Stimulated activated CD8-positive, alpha-beta memory T cell treated with anti-CD3 and anti-CD28 coated beads, Interleukin-15, amount 100 ng/mL, for 48 hours (primary cell): ENCODE data around the gene KIRREL1.

Experiments used
- DNase-seq, 2 donors: peaks; one replicate each; pipeline ENCODE4 v3.0.0-alpha.2; 2020; ENCODE audit warnings: low read depth in 2 of 2

KIRREL1 gene

DNA sequence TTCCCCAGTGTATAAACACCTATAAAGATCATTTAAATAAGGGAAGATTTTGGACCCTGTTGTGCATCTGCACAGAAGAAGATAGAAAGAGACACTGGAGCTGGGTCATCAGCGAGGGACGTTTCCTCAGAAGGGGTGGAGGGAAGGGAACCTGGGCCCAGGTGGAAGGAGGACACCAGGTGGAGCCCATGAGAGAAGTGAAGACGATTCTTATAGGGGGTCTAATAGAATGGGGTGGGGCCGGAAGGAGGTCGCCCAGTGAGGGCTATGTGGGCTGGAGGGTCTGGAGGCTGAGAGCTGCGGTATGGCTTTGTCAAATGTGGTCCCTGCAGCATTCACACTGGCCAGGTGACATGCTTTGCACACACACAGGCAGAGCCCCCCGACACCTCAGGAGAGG, 13.7 kb downstream of the KIRREL1 start:
- DNase-seq, result no peak

DNA sequence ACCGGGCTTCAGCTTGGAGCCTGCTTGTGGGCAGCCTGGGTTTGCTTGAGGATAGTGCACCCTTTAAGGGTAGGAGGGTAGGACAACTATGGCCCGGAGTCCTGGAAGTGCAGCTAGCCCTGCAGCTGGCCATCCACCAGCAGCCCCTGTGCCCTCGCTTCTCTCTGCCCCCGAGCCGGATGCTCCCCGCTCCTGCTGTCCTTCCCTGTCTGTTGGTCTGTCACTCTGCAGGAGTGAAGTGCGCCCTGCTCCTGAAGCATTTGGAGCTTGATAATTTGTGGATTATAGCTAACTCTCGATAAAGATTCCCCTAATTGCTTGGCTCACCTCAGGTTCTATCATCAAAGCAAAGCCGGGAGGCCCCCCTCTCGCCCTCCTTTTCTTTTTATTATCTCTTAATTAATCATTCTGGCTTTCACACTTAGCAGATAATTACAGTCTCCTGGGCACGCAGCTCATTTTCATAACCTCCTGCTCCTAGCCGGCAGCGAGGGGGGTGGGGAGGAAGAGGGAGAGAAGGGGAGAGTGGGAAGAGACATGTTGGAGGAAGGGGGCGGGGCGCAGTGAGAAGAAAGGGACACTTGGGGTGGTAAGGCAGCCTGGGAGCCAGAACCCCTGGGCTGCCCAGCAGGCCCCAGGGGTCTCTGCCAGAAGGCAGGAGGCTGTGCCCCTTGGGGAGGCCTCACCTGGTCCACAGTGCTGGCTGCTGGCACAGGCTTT, 14.4 kb downstream of the KIRREL1 start:
- no peak for DNase-seq

DNA sequence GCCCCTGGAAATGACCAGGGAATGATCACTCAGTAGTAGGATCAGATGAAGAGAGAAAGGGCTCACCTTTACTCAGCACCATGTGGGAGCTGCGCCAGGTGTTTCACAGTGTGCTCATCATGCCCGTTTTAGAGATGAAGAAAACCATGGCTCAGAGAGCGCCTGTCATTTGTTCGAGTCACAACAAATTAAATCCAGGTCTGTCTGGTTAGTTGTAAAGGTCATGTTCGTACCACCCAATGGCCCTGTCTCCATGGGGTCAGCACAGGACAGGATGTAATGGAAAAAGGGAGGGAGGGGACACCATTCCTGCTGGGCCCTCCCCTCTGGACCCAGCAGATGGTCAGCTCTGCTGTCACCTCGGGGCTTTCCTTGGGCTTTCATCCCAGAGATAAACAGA, 15.2 kb downstream of the KIRREL1 start:
- DNase-seq, result no peak

DNA sequence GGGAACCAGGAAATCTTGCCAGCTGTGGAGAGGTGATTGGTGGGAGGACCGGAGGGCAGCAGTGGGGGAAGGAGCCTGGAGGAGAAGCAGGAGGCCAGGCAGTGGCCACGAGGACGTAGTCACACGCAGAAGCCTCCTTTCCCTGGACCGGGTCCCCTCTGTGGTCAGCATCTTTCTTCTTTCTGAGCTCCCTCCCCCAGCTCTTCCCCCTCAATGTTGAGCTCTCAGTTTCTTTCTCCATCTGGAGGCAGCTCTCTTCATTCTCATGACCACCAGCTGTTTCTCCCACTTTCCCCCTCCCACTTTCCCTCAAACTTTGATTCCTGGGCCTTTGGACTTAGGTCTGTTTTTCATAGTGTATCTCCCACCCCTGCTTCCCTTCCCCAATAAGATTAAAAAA, 18.3 kb downstream of the KIRREL1 start:
- no peak for DNase-seq

DNA sequence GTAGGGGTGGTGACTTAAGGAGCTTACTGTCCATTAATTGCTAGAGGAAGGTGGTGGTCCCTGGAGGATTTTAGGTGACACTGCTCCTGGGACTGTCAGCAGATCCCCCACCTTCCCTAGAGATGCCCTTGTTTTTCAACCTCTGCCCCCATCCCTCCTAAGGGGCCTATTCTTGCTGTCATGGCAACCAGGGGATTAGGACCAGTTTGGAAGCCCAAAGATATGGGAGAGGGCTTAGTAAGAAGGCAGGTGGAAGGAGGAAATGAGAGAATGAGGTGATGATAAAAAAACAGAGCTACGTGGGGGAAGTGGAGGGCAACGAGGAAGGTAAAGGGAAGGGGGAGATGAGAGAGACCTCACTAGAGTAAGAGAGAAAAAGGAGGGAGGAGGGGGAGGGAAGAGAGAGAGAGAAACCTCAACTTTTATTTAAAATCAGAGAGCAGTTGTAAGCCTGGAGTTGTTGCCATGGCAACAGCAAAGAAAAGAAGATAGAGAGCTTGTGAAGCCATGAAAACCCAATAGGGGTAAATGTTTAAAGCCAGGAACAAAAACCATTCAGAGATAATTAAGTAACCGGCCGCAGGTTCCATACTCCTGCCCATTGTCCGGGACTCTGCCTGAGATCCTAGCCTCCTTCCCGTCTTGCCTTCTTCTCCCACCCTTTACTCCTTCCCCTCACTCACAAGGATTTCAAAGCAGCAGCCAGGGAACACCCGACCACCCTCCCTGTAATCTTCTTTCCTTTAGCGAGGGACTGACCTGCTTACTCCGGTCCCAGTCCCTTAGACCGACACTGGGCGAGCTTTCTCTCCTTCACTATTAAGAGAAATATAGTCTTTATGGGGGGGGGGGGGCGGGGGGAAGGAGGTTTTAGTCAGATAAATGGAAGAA, 20.6 kb downstream of the KIRREL1 start:
- DNase-seq, result no peak

DNA sequence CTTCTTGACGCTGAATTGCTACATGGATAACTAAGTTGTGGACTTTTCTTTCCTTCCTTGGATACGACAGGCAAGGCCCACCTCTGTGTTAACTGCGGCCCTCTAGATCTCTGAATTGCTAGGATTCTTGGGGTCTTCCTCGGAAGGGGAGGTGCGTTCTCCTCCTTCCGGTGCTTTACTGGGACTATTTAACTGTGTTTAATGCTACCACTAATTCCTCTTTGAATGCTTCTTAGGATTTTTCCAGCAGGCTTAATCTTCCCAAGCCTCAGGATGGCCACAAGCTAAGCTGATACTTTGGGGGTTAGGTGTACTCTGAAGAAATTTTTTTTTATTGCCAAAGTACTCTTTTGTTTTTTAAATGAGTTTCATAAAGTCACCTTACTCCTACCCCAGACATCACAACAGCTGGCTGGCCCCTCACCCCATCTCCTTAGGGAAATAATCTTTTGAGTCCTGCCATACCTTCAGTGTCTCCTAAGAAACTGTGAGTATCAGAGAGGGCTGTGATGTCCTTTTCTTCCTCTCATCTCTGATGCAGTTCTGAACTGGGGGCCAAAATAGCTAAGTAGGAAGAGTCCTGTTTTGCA, 21.4 kb downstream of the KIRREL1 start:
- no peak for DNase-seq

DNA sequence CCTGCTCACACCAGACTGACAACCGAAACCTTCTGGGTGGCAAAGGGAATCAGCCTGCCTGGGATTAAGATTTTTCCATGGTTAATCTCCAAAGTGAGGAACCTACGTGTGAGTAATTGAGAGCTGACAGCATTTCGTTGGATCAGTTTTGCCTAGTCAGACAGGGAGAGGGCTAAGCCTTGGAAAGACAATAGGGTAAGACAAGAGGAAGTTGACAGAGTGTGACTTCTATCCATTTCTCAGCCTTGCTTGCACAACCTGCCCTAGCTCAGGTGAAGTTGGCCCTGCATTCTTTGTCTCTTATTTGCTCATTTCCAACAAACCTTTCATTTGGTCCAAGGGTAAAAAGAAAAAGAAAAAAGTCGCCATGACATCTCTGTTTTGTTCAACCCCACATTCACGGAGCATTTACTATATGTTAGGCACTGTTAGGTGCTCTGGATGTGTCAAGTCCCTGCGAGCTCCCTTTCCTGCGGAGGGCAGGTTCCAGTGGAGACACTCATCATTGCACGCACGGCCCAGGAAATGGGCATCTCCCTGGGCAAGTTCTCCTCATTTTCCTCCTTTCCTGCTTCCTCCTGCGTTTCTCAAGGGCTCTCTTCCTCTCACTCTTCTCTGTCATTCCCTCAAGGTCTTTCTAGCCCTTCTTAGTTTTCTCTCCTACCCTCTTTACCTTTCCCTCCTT, 23.3 kb downstream of the KIRREL1 start:
- no peak for DNase-seq

DNA sequence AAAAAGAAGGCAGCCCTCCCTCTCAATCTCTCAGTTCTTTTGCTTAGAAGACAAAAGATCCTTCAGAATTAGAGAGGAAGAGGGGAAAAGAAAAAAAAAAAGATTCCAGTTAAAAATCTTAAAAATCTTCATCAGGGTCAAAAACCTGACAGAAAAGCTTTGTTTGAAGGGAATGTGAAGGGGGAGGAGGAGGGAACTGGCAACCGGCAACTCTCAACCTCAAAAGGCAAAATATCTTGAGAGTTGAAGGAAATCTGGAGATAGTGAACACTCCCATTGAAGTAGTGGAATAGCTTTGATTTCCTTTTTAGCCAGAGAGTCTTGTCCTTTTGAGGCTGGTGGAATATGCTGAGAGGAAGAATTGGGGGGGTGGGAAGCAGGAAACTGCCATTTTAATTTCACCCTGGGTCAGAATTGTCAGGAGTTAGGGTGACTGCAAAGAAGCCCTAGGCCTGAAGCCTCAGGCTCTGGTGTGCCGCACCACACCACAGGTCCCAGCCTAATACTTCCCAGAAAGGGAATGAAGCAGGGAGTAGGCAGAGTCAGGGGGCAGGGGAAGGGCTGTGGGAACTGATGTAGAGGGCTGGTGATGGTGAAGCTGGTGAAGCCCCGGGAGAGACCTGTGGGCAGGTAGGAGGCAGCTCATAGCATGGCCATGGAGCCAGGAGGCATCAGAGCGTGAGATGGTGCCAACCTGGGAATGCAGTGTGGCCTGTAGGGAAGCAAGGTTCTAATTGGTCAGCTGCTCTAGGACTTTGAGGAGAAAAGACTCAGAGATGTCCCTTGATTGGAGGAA, 24.6 kb downstream of the KIRREL1 start:
- DNase-seq, result no peak

DNA sequence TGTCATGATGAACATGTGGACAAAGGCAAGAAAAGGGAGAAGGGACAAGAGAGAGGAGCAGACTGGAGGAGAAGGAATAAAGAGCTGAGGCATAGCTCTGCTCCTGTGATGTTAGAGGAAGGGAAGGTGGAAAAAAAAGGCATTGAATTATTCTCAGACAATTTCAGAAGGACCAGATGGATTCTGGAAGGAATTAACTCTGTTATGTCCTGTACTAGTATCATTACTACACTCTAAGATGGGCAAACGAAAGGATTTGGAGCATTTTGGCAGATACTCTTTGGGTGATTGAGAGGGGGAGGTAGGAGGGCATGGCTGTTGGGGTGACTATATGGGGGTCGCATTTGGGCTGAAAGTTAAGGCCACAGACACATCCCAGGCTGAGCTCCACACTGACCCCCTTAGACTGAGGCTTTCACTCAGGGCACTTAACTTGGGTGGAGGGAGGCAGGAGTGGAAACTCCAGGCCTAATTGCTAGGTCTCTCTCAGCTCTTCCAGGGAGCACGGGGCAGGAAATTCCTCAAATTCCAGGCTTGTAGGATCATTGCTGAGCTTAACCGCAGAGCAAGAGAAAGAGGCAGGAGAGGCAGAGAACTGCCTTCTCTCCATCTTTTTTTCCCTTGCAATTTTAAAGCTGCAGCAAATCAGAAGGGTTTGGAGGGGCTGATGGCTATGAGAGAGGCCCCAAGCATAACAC, 25.9 kb downstream of the KIRREL1 start:
- no peak for DNase-seq

DNA sequence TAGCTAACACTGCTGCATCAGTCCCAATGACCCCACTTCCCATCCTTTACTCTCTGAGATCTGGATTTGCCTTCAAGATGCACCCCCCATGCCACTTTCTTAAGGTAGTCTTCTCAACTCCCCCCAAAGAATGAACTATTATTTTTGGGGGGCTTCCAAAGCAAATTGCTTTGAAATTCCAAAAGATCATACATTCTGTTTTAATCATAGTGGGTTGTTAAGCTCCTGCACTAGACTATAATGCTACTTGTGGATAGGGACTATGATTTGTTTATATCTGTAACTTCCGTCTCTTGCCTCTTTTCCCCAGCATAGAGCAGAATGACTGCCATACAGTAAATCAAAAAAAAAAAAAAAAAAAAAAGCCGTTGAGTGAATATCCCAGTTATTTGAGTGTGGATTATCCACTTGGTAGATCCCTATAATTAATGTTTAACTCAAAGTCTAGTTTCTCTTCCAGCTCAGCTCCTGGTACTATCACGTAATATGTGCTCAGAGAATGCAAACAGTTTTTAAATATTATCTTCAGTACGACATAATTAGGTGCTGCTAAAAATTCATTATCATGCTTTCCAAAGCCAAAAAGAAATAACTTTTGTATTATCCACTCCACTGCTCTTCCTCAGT, 26.9 kb downstream of the KIRREL1 start:
- DNase-seq, result no peak

DNA sequence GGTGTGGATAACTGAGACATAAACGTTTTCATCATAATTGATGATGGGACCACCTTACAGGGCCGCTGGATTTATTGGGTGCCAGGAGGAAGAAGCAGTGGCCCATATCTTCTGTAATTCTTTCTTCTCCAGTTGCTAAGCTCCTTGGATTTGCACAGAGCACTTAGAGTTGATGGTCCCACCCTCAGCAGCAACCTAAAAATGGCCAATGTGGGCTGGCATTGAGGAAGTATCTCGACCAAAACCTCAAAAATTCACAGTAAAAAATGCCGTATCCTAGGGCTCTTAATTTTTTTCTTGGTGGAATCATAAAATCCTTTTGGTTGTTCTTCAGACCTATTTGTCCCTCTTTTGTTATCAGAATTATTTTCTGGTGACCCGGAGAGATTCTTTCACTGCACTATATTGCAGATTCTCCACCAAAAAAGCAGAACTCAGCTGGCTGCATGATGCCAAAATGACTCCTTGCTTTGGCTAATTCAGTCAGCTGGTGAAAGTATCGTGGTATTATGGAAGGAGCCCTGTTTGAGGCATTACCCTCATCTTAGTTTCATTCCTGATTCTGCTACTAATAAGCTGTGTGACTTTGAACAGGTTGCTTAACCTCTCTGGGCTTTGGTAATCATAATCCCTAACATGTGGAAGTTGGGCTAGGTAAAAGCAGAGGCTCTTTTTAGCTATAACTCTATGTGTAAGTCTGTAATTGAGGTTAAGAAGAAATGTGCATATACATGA, 27.6 kb downstream of the KIRREL1 start:
- no peak for DNase-seq

DNA sequence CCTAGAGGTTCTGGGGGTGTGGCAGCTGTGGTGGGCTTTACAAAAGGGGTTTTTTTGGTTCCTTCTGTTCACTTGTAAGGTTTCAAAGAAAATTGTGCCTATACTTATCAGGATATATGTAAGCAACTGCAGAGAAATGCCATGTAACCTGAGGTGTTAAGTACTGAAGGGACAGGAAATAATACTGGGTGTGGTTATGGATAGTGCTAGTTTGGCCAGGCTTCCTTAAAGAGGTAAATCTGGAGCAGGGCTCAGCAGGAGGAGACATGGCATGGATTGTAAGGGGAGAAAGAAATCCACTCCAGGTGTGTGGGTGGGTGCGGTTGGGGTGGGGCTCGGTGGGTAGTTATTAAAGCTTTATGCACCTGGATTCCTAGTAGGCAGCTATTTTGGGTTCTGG, 28.3 kb downstream of the KIRREL1 start:
- no peak for DNase-seq

DNA sequence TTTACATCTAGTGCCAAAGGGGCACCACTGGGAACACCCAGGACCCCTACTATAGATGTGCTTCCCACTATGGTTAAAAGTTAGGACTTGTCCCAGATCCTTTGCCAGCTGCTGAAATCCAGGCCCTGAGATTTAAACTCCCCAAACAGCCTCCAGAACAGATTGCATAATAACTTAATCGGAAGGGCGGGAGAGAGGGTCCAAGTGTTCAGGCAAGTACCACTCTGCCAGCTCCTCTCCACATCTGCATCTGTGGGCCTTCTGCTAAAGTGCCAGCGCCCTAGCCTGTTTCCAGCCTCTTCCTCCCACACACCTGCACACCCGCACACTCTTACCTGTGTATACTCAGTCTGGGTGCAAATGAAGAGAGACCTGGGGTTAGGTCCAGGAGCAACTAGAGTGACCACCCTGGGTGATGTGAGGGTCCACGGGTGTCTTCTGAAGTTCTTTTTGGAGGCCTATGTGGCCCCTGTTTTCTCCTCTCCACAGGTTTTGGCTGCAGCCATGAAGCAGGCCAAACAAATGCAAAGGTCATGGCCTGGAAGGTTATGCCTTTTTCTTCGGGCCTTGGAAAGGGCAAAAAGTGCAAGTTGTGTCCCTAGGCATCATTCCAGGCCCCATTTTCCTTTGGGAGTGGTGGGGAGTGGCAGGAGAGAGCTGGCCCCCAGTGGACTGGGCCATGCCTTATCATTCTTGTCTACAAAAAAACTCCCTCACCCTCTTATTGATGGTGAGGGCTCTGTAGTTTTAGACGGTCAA, 29.3 kb downstream of the KIRREL1 start:
- DNase-seq, result no peak

DNA sequence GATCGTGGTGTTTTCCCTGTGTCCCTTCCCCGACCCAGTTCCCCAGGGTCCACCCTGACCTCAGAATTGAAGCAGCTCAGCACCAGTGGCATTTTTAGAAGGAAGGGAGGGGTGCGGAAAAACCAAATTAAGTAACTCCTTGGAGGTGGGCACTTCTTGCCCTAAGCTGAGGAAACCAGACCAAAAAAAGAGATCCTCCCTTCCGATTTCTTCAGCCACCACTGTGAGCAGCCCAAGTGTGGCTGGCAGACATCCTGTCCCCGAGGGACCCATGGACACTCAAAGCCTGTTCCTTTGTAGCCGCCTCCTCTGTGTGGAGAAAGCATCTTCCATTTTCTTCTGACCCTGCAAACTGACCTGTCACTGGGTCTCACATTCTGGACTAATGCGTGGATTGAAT, 31.3 kb downstream of the KIRREL1 start:
- DNase-seq, result no peak

DNA sequence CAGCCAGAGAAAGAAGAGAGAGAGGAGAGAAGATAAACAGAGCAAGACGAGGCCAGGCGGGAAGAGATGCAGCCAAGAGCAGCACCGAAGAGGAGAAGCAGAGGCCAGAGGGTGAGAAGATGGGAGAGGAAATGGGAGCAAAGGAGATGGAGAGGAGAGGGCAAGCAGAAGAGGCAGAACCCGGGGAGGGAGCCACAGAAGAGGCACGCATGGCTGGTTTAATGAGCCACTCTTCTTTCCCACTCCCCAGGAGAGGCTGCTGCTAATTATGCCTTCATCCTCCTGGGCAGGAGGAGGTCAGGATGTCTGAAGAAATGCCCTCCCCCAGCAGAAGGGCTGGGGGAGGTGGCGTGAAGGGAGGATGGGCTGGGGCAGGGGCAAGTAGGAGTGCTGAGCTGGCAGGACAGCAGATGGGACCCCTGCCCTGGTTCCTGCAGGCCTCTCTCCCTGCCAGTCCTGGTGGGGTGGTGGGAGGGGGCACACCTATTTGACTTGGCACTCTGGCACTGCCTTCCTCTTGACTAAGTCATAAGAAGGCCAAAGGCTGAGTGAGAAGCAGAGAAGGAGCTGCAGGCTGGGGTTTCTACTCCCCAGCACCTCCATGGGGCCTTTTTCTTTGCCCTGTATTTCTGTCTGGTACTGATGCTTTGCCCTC, 32.3 kb downstream of the KIRREL1 start:
- no peak for DNase-seq

DNA sequence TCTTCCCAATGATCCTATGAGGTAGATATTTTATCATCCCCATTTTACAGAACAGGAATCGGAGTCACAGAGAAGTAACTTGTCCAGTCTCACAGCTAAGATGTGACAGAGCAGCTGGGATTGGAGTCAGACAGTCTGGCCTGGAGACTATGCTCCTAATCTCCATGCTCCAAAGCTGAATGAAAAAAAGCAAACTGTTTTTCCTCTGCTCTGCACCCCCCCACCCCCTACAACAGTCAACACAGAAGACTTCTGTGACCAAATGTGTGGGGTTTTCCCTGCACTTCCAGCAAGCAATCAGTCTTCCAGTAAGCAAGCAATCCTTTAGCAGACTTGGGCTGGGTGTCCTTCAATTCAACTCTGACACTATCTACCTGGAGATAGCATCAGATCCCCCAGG, 33.2 kb downstream of the KIRREL1 start:
- DNase-seq, result no peak

DNA sequence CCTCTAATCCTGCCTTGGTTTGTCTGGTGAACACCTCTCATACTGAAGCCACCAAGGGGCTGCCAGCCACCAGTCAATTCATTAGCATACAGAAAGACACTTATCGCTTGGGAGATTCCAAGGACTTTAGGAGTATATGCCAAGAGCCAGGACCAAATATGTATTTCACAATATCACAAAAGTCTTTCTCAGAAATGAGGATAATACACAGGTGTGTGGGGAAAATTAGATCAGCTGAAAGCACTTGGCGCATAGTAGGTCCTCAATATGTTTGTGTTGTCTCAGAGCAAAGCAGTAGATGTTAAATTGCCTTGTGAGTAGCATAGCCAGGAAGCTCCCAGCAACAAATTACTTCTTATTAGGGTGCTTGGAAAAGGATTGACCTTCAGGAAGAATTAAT, 34.1 kb downstream of the KIRREL1 start:
- no peak for DNase-seq

DNA sequence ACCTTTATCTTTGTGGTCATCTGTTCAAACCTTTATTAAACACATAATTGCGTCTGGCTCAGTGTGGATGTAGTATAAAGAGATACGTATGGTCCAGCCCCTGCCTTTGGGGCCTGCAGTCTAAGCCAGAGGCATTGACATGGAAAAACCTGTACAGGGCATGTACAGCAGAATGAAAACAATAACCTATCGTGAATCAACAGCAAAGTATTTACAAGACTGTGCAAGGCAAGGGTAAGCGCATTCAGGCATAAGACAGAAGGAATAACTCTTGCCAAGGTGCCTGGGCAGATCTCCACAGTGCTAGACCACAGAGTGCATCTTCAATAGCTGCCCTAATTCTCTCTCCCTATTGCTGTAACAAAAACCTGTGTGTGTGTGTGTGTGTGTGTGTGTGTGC, 35.5 kb downstream of the KIRREL1 start:
- DNase-seq, result no peak
